Esophagus squamous epithelium (tissue), 4 donors: Measurements from ENCODE around the gene DNASE2.

ENCODE experiments used
- POLR2A ChIP-seq, 4 donors: fragments of 450-650 bp; IDR thresholded peaks; one replicate each; pipeline ENCODE4 v1.6.1; 2017; ENCODE audit warnings: antibody characterized with exemption in 4 of 4, mild to moderate bottlenecking in 4 of 4, moderate library complexity in 3 of 4
- TF ChIP-seq, protein P1 (sequence below), 6 experiments: fragments of 450-650 bp in 4 of 6; fragments of 200-600 bp in 2 of 6; sonication (generic) in 2 of 6; IDR thresholded peaks; one replicate each; pipeline ENCODE4 v1.5.1; 2016 to 2019; ENCODE audit warnings: antibody characterized with exemption in 6 of 6, mild to moderate bottlenecking in 4 of 6, moderate library complexity in 4 of 6

DNA sequence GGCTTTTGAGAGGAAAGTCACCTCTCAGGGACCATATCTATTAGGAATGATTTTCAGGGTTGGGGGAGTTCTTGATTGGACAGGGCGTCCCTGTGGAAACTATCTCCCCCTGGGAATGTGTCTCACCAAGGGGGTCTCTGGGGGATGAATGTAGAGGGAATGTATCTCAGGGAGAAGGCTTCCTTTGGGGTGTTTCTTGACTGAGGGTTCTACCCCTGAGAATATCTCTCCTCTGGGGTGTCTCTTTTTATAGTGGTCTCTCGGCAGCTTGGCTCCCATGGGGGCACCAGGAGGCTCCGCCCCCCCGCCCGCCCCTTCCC is 47.9 kb downstream of the DNASE2 start:
- TF ChIP-seq, protein P1, sequence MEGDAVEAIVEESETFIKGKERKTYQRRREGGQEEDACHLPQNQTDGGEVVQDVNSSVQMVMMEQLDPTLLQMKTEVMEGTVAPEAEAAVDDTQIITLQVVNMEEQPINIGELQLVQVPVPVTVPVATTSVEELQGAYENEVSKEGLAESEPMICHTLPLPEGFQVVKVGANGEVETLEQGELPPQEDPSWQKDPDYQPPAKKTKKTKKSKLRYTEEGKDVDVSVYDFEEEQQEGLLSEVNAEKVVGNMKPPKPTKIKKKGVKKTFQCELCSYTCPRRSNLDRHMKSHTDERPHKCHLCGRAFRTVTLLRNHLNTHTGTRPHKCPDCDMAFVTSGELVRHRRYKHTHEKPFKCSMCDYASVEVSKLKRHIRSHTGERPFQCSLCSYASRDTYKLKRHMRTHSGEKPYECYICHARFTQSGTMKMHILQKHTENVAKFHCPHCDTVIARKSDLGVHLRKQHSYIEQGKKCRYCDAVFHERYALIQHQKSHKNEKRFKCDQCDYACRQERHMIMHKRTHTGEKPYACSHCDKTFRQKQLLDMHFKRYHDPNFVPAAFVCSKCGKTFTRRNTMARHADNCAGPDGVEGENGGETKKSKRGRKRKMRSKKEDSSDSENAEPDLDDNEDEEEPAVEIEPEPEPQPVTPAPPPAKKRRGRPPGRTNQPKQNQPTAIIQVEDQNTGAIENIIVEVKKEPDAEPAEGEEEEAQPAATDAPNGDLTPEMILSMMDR (IDR thresholded peaks at IDR 0.05), result no peak
- TF ChIP-seq POLR2A (IDR thresholded peaks at IDR 0.05), result no peak
